Natural killer cell treated with Interleukin-12 subunit alpha and Interleukin-12 subunit beta and Interleukin-15 and Interleukin-18, amount 100 ng/mL, for 72 hours (primary cell): ENCODE measurements around the gene LRRC66. TPM values are rescaled to one million over a fixed set of nuclear protein-coding genes. Genes with fewer than 3 reads are reported as not detected.

Experiments
- ATAC-seq, 2 donors: fragments of 150-1000 bp; cut with Tn5 transposase in 1 of 2; sonication (Bioruptor Pico), chemical (Tn5 transposase) in 1 of 2; 2 replicates each; pipeline ENCODE4 v1.10.0; 2021
- DNase-seq: peaks from one replicate; pipeline ENCODE4 v3.0.0; 2022; ENCODE audit warnings: low spot score
- H3K27ac Mint-ChIP-seq, 2 donors: 1 replicate in 1 of 2; 2 replicates in 1 of 2; pipeline ENCODE4 v1.8.0; 2022; ENCODE audit warnings: mixed read lengths in 2 of 2, mild to moderate bottlenecking in 1 of 2, moderate library complexity in 1 of 2
- H3K27me3 Mint-ChIP-seq, 2 donors: 1 replicate in 1 of 2; 2 replicates in 1 of 2; pipeline ENCODE4 v1.8.0; 2022; ENCODE audit warnings: mixed read lengths in 2 of 2
- H3K36me3 Mint-ChIP-seq: one replicate; pipeline ENCODE4 v1.8.0; 2022; ENCODE audit warnings: mixed read lengths
- H3K4me1 Mint-ChIP-seq, 2 donors: 1 replicate in 1 of 2; 2 replicates in 1 of 2; pipeline ENCODE4 v1.8.0; 2022; ENCODE audit warnings: low read depth in 2 of 2, mixed read lengths in 2 of 2, mild to moderate bottlenecking in 1 of 2
- H3K4me3 Mint-ChIP-seq: one replicate; pipeline ENCODE4 v1.8.0; 2022; ENCODE audit warnings: mixed read lengths
- H3K9me3 Mint-ChIP-seq: 2 replicates; pipeline ENCODE4 v1.8.0; 2022; ENCODE audit warnings: mixed read lengths
- total RNA-seq, 2 donors: library from RNA; stranded (reverse); gene quantifications; one replicate each; pipeline ENCODE4 v1.2.3, GENCODE V29; 2022

Gene LRRC66
- total RNA-seq, 2 donors from 2014 or later, result 0.17 TPM; not detected in 1

DNA sequence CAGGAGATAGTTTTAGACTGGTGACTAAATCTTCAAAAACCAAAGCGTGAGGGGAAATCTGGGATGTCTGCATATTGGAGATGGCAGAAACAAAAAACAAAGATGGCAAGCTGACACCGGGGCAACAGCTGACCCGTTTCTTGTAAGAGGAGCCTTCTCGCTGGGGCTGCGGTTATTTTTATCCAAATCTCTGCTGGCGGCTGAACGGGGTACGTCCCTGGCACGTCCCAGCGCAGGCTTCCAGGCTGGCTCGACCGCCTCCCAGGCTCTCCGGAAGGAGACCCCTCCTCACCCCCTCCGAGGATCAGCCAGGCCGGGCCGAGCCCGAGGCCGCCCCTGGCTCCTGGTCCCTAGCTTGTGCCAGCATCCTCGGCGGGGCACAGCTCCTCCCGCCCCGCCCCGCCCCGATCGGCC, 17.5 kb upstream of the LRRC66 start:
- peak; percentile 61 for DNase-seq
- peak overlapping the region; percentile 91 for H3K4me3 Mint-ChIP-seq
- peaks cover 5% of the 10 kb centered on the region for H3K36me3 Mint-ChIP-seq
- H3K9me3 Mint-ChIP-seq, result no peaks in the 10 kb centered on the region
- peak overlapping the region; percentile 44 to 49 for H3K27ac Mint-ChIP-seq
- H3K27me3 Mint-ChIP-seq, result peaks cover 47 to 55% of the 10 kb centered on the region in 2 donors
- ATAC-seq, result peak; percentile 63 to 68
- H3K4me1 Mint-ChIP-seq, result peaks cover 12 to 21% of the 10 kb centered on the region in 2 donors

DNA sequence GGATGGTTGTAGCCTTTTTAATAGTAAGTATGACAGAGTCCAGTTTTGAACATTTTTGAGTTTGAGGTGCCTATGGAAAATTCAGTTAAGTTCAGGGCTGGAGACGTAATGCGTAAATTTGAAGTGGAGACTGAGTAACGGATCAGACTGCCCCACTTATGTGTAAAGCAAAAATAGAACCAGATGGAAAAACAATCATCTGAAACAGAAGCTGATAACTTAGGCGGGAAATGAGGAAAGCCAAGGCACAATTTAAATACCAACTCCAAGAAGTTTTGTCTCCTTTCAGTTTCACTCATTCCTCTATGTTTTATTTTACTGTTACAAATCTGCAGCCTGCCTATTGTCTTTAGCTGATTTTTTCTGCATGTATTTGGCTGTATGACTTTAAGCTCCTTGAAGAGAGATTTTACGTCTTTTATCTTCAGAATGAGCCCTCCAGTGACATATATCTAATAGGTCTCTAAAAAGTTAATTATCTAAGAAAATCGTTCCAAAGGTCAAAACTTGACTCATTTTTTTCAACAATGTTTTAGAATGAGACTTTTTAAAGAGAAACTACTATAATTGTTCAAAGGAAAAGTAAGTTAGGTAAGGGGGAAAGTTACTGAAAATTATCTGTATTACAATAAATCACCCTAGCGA, 16.8 kb upstream of the LRRC66 start:
- H3K4me1 Mint-ChIP-seq, result peaks cover 12 to 21% of the 10 kb centered on the region in 2 donors
- no peaks in the 10 kb centered on the region for H3K9me3 Mint-ChIP-seq
- peaks cover 45 to 48% of the 10 kb centered on the region in 2 donors for H3K27me3 Mint-ChIP-seq
- H3K36me3 Mint-ChIP-seq, result peaks cover 5% of the 10 kb centered on the region
- DNase-seq (no peak), ATAC-seq (no peak)
- H3K27ac Mint-ChIP-seq, result peak overlapping the region; percentile 44 to 49
- H3K4me3 Mint-ChIP-seq, result peak overlapping the region; percentile 91

DNA sequence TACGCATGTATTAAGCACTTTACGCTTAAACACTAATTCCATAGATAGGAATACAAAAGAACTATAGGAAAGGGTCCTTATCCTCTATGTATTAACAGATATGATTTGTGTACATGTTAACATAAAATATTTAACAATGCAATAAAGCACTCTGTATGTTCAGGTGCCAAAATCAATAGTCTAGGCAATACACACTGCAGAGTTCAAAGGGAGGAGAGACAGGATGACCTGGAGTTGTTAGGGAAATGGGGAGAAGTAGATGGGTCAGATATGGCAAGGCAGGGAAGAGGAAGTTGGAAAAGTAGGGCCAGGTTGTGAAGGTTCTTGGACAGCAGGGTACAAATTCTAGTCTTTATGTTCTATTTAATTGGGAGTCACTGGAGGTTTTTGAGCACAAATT, 15.0 kb upstream of the LRRC66 start:
- DNase-seq (no peak), ATAC-seq (no peak)
- Mint-ChIP-seq H3K9me3 (no peaks in the 10 kb centered on the region), H3K27me3 (peaks cover 37 to 39% of the 10 kb centered on the region in 2 donors), H3K4me3 (no peak overlapping the region), H3K27ac (no peak overlapping the region), H3K4me1 (peaks cover 12 to 21% of the 10 kb centered on the region in 2 donors), H3K36me3 (peaks cover 5% of the 10 kb centered on the region)

DNA sequence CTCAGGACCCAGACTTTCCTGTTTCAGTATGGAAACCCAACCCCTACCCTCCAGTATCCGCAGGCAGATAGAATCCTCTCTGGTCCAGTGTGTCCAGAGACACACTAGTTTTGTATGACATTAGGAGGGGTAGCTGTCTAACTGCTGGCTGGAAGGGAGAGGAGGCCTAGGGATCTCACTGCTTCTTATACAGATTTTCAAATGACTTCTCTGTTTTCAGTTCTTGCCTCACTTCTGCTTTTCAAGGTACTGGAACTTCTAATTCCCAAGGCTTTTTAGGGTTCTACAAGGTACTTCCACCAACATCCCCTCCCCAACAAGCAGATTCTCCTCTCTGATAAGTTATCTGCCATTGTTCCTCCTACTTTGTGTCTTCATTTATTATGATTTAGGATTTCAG, 11.8 kb upstream of the LRRC66 start:
- H3K4me3 Mint-ChIP-seq, result no peak overlapping the region
- no peaks in the 10 kb centered on the region for H3K9me3 Mint-ChIP-seq
- ATAC-seq (no peak), DNase-seq (no peak)
- H3K27me3 Mint-ChIP-seq, result peaks cover 19 to 22% of the 10 kb centered on the region in 2 donors
- no peak overlapping the region for H3K27ac Mint-ChIP-seq
- H3K36me3 Mint-ChIP-seq, result peaks cover 5% of the 10 kb centered on the region
- H3K4me1 Mint-ChIP-seq, result peaks cover 8 to 16% of the 10 kb centered on the region in 2 donors

DNA sequence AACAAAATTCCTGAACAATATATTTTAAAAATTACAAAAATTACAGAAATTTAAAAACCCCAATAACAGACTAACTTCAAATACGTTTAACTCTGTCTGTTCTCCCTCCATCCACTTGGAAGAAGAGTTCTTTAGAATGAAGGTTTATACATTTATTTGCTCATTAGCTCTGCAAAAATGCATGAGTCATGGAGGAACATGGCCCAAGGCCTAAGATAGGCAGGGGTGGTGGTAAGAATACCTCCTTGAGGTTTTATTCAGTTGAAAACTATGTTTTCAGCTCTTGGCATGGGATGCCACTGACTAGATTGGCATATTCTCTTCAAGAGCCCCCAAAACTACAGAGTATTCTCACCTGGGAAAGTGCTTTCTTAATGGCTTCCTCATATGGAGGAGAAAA, 8.8 kb upstream of the LRRC66 start:
- no peaks in the 10 kb centered on the region for H3K9me3 Mint-ChIP-seq
- ATAC-seq, result no peak
- H3K4me1 Mint-ChIP-seq, result no peaks in the 10 kb centered on the region
- no peaks in the 10 kb centered on the region for H3K36me3 Mint-ChIP-seq
- H3K4me3 Mint-ChIP-seq, result no peak overlapping the region
- H3K27ac Mint-ChIP-seq, result no peak overlapping the region
- DNase-seq, result no peak
- H3K27me3 Mint-ChIP-seq, result peaks cover 0 to 3% of the 10 kb centered on the region in 2 donors

DNA sequence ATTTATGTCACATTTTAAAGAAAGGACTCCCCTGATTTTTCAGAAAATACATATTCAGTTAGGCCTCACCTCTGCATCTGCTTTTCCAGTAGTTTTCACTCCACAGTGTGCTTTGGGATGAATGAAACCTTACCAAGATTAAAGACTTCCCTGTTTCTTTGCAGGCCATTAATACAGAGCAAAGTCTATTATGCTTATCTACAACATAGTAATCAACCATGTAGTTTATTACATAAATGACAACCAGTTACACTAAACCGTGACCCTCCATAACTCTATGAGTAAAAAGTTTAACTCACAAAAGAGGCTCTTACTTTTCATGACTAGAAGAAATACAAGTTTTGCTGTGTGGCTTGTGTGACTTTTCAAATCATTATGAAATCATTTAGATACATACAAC, 2.3 kb downstream of the LRRC66 start:
- ATAC-seq, result no peak
- no peaks in the 10 kb centered on the region for H3K9me3 Mint-ChIP-seq
- no peaks in the 10 kb centered on the region for H3K27me3 Mint-ChIP-seq
- no peak overlapping the region for H3K4me3 Mint-ChIP-seq
- no peak for DNase-seq
- H3K36me3 Mint-ChIP-seq, result no peaks in the 10 kb centered on the region
- no peaks in the 10 kb centered on the region for H3K4me1 Mint-ChIP-seq
- no peak overlapping the region for H3K27ac Mint-ChIP-seq

DNA sequence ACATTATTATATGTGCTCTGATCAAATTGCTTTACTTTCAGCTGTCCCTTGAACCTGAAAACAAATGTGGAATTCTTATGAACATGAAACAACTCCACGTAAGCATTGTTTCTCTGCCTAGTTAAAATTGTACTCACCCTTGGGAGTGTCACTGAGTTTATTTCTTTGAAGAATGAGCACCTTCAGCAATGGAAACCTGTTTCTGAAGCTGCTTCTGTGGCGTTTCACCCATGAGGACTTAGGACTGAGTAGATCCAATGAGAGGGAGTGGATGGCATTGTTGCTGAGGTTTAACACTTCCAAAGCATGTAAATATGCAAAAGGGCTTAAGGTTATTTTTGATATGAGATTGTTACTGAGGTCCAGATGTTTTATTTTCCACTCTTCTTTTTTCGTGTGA, 3.2 kb downstream of the LRRC66 start:
- DNase-seq (no peak), ATAC-seq (no peak)
- Mint-ChIP-seq H3K9me3 (no peaks in the 10 kb centered on the region), H3K4me3 (no peak overlapping the region), H3K27ac (no peak overlapping the region), H3K27me3 (no peaks in the 10 kb centered on the region), H3K4me1 (no peaks in the 10 kb centered on the region), H3K36me3 (no peaks in the 10 kb centered on the region)

DNA sequence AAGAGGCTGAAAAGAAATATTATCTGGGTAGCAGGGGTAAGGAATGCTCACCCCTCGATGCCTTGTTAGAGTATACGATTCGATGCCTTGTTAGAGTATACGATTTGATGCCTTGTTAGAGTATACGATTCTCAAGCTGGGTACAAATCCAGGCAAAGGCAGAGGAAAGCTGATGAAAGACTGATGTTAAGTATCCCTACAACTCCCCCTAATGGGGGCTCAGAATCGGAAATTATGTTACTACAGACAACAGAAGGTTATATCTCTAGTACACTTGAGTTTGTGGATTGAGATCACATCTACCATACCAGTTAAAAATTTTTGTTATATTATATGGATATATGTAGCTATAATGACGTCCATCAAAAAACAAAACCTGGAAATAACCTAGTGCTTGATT, 4.8 kb downstream of the LRRC66 start:
- H3K27me3 Mint-ChIP-seq, result no peaks in the 10 kb centered on the region
- H3K36me3 Mint-ChIP-seq, result no peaks in the 10 kb centered on the region
- no peak overlapping the region for H3K4me3 Mint-ChIP-seq
- ATAC-seq, result no peak
- H3K9me3 Mint-ChIP-seq, result no peaks in the 10 kb centered on the region
- no peaks in the 10 kb centered on the region for H3K4me1 Mint-ChIP-seq
- no peak overlapping the region for H3K27ac Mint-ChIP-seq
- DNase-seq, result no peak

DNA sequence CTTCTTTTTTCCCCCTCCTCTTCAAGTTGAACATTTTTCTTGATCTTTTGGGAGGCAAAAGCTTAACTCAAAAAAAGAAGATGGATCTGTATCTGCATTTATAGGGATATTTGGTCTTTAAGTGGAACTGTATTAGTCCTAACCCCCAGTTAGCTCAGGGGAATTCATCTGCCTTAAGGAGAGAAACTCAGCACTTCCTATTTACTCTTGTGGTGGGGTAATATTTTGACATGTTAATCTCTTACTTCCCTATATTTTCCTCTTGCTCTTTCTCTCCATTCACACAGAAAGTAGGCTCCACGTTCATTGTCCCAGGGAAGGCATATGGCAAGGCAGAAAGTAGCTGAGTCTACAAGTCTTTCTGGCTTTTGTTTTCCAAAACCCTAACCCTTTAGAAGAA, 5.3 kb downstream of the LRRC66 start:
- no peak overlapping the region for H3K4me3 Mint-ChIP-seq
- no peak overlapping the region for H3K27ac Mint-ChIP-seq
- H3K4me1 Mint-ChIP-seq, result no peaks in the 10 kb centered on the region
- H3K27me3 Mint-ChIP-seq, result no peaks in the 10 kb centered on the region
- no peaks in the 10 kb centered on the region for H3K36me3 Mint-ChIP-seq
- H3K9me3 Mint-ChIP-seq, result no peaks in the 10 kb centered on the region
- no peak for ATAC-seq
- no peak for DNase-seq

DNA sequence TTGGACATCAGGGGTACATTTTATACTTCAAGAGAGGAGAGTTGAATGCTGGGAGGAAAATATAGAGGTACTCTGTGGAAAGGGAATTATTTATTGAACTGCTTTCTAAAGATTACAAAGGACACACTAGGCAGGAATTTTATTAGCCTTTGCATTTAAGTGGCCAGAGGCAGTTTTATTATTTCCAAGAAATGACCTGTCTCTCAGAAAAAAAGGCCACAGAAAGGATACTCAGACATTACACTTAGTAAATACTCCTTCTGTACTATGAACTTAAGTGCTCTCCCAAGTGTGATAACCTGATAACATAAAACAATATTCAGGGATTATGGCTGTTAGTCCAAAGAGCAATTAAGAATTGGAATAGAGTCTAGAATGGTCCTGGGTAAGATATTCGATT, 7.5 kb downstream of the LRRC66 start:
- DNase-seq (no peak), ATAC-seq (no peak)
- no peaks in the 10 kb centered on the region for H3K4me1 Mint-ChIP-seq
- H3K4me3 Mint-ChIP-seq, result no peak overlapping the region
- no peaks in the 10 kb centered on the region for H3K9me3 Mint-ChIP-seq
- H3K27ac Mint-ChIP-seq, result no peak overlapping the region
- no peaks in the 10 kb centered on the region for H3K27me3 Mint-ChIP-seq
- no peaks in the 10 kb centered on the region for H3K36me3 Mint-ChIP-seq

DNA sequence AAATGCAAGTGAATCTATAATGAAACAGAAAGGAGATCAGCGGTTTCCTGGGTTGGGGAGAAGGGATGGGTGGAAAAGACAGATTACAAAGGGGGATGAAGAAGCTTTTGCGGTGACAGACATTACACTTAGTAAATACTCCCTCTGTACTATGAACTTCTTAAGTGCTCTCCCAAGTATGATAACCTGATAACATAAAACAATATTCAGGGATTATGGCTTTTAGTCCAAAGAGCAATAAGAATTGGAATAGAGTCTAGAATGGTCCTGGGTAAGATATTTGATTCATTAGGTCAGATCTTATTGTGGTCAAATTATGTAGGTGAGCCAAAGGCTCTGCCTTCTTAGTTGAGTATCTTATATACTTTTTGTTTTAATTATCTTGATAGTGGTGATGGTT, 9.2 kb downstream of the LRRC66 start:
- no peak for ATAC-seq

DNA sequence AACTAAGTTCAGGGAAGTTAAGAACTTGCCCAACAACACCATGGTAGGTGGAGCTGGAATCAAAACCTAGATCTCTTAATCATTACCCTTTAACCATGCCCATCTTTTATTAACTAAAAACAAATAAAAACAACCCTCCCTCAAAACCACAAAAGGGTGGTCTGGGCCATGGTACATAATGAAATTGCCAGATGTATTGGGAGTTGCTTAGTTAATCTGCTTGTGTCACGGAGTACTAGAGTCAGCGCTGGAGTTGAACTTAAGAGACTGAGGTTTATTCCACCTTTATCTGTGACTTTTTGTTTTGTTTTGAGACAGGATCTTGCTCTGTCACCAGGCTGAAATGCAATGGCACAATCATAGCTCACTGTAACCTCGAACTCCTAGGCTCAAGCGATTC, 13.3 kb downstream of the LRRC66 start:
- no peaks in the 10 kb centered on the region for H3K4me1 Mint-ChIP-seq
- DNase-seq, result no peak
- H3K36me3 Mint-ChIP-seq, result no peaks in the 10 kb centered on the region
- no peak for ATAC-seq
- H3K27me3 Mint-ChIP-seq, result no peaks in the 10 kb centered on the region
- H3K27ac Mint-ChIP-seq, result no peak overlapping the region
- H3K9me3 Mint-ChIP-seq, result no peaks in the 10 kb centered on the region
- no peak overlapping the region for H3K4me3 Mint-ChIP-seq

More for the DNA sequence above, 9.2 kb downstream of the LRRC66 start:
- Mint-ChIP-seq H3K9me3 (no peaks in the 10 kb centered on the region), H3K27ac (no peak overlapping the region), H3K4me1 (no peaks in the 10 kb centered on the region), H3K4me3 (no peak overlapping the region), H3K36me3 (no peaks in the 10 kb centered on the region), H3K27me3 (no peaks in the 10 kb centered on the region)
- DNase-seq, result no peak

DNA sequence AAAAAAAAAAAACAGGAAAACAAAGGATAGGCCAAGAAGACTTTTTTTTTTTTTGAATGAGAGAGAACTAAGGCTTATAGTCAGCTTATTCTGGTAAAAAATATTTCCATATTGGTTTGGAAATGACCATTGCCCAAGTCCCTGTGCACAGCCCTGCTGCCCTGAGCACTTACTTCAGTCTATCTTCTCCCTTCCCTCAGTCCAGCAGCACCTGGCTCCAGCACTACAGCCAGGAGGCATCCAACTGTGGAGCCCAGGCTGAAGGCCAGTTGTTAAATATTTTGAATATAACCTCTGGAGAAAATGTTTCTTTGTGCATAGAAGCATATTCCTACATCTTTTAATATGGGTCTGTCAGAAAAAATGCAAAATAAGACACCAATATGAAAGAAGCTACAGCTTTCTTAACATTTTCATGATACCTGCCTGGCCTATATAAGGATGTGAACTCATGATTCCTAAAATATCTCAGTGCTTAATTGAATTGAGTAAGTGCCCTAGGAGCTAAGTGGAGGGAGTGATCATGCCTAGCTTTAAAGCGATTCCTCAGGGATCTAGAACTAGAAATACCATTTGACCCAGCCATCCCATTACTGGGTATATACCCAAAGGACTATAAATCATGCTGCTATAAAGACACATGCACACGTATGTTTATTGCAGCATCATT, 14.4 kb downstream of the LRRC66 start:
- ATAC-seq, result no peak
- Mint-ChIP-seq H3K27ac (no peak overlapping the region), H3K9me3 (no peaks in the 10 kb centered on the region), H3K4me1 (no peaks in the 10 kb centered on the region), H3K27me3 (no peaks in the 10 kb centered on the region), H3K36me3 (no peaks in the 10 kb centered on the region), H3K4me3 (no peak overlapping the region)
- no peak for DNase-seq

DNA sequence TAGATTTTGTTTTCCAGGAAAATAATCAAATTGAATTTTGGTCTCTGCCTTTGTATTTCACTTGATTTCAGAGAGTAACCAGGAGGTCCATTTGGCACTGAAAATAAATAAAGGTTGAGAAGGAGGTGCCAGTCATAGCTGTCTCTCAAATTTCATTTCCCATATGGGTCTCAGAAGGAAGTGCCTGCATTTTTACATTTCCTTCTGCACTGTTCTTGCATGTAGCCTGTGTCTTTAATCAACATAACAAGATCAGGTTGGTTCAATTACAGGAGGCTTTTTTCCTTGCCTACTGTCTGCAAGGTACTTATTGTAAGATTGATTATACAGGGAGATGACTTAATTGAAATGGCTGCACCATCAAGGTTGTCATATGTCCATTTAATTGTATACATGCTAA, 15.7 kb downstream of the LRRC66 start:
- no peak overlapping the region for H3K4me3 Mint-ChIP-seq
- ATAC-seq (no peak), DNase-seq (no peak)
- no peaks in the 10 kb centered on the region for H3K4me1 Mint-ChIP-seq
- no peaks in the 10 kb centered on the region for H3K9me3 Mint-ChIP-seq
- H3K36me3 Mint-ChIP-seq, result no peaks in the 10 kb centered on the region
- no peak overlapping the region for H3K27ac Mint-ChIP-seq
- no peaks in the 10 kb centered on the region for H3K27me3 Mint-ChIP-seq

DNA sequence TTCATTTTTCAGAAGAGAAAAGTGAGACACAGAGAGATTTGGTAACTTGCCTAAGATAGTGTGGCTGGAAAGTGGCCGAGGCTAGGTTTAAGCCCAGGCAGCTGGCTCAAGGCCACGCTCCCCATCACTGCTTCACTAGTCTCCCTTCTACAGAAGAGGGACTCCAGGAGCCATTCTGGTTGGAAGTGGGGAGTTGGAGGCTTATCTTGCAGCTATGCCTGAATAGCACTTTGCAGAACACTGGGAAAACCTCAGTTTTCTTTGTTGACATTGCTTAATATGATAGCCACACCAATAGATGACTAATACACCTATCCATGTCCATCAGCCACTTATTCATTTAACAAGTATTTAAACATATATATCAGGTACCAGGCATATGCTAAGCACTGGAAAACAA, 18.5 kb downstream of the LRRC66 start:
- Mint-ChIP-seq H3K36me3 (no peaks in the 10 kb centered on the region), H3K27me3 (peaks cover 0 to 3% of the 10 kb centered on the region in 2 donors), H3K27ac (no peak overlapping the region), H3K4me1 (no peaks in the 10 kb centered on the region), H3K9me3 (no peaks in the 10 kb centered on the region), H3K4me3 (no peak overlapping the region)
- ATAC-seq (no peak), DNase-seq (no peak)
